A549 (cell line): Measurements from ENCODE around the gene SLC35E4.

ENCODE experiments used
- EHMT2 ChIP-seq: fragments of 200-600 bp; sonication (generic); IDR thresholded peaks from 2 replicates; pipeline ENCODE4 v1.6.1; 2016; ENCODE audit warnings: antibody characterized with exemption, low read depth, mild to moderate bottlenecking, moderate library complexity
- EP300 ChIP-seq, 2 experiments: fragments of >200 bp; sonication (Bioruptor Twin); formaldehyde crosslinking; IDR thresholded peaks; 2 replicates in 1 of 2; 3 replicates in 1 of 2; pipeline ENCODE4 v1.6.1; 2016 to 2017
- MAFK ChIP-seq: fragments of 450-650 bp; IDR thresholded peaks from 2 replicates; pipeline ENCODE4 v1.6.1; 2014; ENCODE audit not compliant: partially characterized antibody
- MAZ ChIP-seq: fragments of 150-350 bp; IDR thresholded peaks from 2 replicates; pipeline ENCODE4 v1.6.1; 2014; ENCODE audit warnings: antibody characterized with exemption, low read depth, low read length, borderline replicate concordance
- NFE2L2 ChIP-seq: fragments of 150-350 bp; conservative IDR thresholded peaks from 2 replicates; pipeline ENCODE4 v1.6.1; 2014; ENCODE audit warnings: low read length
- POLR2A ChIP-seq: IDR thresholded peaks from 2 replicates; pipeline ENCODE4 v1.6.1; 2012; ENCODE audit warnings: mild to moderate bottlenecking, low read length
- RNF2 ChIP-seq: fragments of 200-600 bp; sonication (generic); IDR thresholded peaks from 2 replicates; pipeline ENCODE4 v1.6.1; 2016; ENCODE audit warnings: low read depth, mild to moderate bottlenecking, antibody characterized with exemption, moderate library complexity, borderline replicate concordance
- SMC3 ChIP-seq: fragments of >200 bp; sonication (Bioruptor Twin); formaldehyde crosslinking; IDR thresholded peaks from 3 replicates; pipeline ENCODE4 v1.6.1; 2018; ENCODE audit warnings: inconsistent platforms
- USF2 ChIP-seq: fragments of 450-650 bp; IDR thresholded peaks from 2 replicates; pipeline ENCODE4 v1.6.1; 2014; ENCODE audit warnings: antibody characterized with exemption
- TF ChIP-seq, protein P1 (sequence below): fragments of >200 bp; sonication (Bioruptor Twin); formaldehyde crosslinking; IDR thresholded peaks from 3 replicates; pipeline ENCODE4 v1.5.1; 2016
- TF ChIP-seq, protein P2 (sequence below): fragments of 150-350 bp; IDR thresholded peaks from 2 replicates; pipeline ENCODE4 v1.6.1; 2014; ENCODE audit warnings: low read depth, mild to moderate bottlenecking, low read length

DNA sequence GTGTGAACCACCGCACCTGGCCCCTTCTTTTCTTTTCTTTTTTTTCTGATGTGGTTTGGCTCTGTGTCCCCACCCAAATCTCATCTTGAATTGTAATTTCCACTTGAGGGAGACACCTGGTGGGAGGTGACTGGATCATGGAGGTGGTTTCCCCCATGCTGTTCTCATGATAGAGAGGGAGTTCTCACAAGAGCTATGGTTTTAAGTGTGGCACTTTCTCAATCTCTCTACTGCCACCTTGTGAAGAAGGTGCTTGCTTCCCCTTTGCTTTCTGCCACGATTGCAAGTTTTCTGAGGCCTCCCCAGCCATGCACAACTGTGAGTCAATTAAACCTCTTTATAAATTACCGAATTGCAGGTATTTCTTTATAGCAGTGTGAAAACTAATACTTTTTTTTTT is 33.5 kb upstream of the SLC35E4 start:
- TF ChIP-seq POLR2A (no peak), USF2 (no peak), SMC3 (peak; percentile 36; the same call in 1 of the 3 replicates), NFE2L2 (no peak), RNF2 (no peak), EHMT2 (no peak), MAFK (peak; percentile 38), EP300 (IDR thresholded peaks at IDR 0.05) (no peak), MAZ (no peak)
- TF ChIP-seq, protein P1, sequence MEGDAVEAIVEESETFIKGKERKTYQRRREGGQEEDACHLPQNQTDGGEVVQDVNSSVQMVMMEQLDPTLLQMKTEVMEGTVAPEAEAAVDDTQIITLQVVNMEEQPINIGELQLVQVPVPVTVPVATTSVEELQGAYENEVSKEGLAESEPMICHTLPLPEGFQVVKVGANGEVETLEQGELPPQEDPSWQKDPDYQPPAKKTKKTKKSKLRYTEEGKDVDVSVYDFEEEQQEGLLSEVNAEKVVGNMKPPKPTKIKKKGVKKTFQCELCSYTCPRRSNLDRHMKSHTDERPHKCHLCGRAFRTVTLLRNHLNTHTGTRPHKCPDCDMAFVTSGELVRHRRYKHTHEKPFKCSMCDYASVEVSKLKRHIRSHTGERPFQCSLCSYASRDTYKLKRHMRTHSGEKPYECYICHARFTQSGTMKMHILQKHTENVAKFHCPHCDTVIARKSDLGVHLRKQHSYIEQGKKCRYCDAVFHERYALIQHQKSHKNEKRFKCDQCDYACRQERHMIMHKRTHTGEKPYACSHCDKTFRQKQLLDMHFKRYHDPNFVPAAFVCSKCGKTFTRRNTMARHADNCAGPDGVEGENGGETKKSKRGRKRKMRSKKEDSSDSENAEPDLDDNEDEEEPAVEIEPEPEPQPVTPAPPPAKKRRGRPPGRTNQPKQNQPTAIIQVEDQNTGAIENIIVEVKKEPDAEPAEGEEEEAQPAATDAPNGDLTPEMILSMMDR, result peak; percentile 41
- TF ChIP-seq, protein P2, sequence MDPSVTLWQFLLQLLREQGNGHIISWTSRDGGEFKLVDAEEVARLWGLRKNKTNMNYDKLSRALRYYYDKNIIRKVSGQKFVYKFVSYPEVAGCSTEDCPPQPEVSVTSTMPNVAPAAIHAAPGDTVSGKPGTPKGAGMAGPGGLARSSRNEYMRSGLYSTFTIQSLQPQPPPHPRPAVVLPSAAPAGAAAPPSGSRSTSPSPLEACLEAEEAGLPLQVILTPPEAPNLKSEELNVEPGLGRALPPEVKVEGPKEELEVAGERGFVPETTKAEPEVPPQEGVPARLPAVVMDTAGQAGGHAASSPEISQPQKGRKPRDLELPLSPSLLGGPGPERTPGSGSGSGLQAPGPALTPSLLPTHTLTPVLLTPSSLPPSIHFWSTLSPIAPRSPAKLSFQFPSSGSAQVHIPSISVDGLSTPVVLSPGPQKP, result no peak
